22Rv1 (cell line): Measurements from ENCODE around the gene NT5DC4.

ENCODE experiments used
- CTCF ChIP-seq: fragments of 450-650 bp; IDR thresholded peaks from 2 replicates; pipeline ENCODE4 v1.5.1; 2017; ENCODE audit warnings: mild to moderate bottlenecking
- ZFX ChIP-seq: fragments of 450-650 bp; IDR thresholded peaks from 2 replicates; pipeline ENCODE4 v1.6.1; 2017; ENCODE audit warnings: antibody characterized with exemption, borderline replicate concordance

GRCh38 chr2:112725545-112726457 lies 5.0 kb downstream of the NT5DC4 start:
- TF ChIP-seq CTCF: no peak
- no peak for TF ChIP-seq ZFX
